ENCODE measurements around the gene DUSP22.

DNA sequence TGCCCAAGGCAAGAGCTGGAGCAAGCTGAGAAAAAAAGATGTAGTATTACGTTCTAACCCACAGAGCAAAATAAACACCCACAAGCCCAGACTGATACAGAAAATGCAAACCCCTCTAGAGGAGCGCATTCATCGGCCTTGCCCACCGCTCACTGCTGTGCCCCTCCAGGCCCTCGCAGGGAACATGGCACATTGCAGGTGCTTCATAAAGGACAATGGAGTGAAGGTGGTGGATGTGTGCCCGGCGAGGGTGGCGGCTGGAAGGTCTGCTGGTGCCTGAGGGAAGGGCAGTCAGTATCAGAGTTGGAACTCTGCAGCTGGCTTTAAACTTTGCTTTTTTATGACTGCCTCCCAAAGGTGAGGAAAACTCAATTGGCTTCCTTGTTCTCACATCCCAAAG, 80.7 kb downstream of the DUSP22 start:
- TF ChIP-seq CTCF (IDR thresholded peaks at IDR 0.05) (no peak), EZH2 (IDR thresholded peaks at IDR 0.05; ENCODE audit: borderline replicate concordance, insufficient read depth, low read depth, low read length, poor library complexity, severe bottlenecking) (no peak)
